Stimulated activated CD4-positive, alpha-beta T cell treated with anti-CD3 and anti-CD28 coated beads, Interleukin-4, amount 100 ng/mL, for 48 hours (primary cell): ENCODE results near the gene GRN.
"Not testable (repeated sequence)": the region's sequence is repeated elsewhere in the genome, so short reads cannot be mapped to it uniquely, and the experiment has no call there.

Source experiments
- DNase-seq, 2 donors: peaks; one replicate each; pipeline ENCODE4 v3.0.0-alpha.2; 2020; ENCODE audit warnings: low read depth in 2 of 2

GRN gene

DNA sequence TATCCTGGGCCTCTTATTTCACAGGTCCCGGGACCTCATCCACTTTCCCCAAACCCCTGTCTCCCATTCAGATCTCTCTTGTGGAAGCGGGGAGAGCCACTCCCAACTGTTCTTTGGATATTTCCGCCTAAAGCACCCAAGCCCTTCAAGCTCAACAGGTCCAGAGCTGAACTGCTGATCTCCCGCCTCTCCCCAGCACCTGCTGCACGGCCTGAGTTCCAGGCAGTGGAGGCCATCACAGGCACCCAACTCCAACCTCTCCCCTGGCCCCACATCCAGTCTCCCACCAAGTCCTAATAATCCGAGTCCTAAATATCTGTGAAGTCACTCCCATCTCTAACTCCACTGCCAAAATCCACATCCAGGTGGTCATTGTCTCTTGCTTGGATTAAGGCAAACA lies 37.8 kb downstream of the GRN start:
- DNase-seq, result no peak

- no peak for DNase-seq
Observed at GRCh38 chr17:44383363-44383762, 38.3 kb downstream of the GRN start.

GRCh38 chr17:44383861-44384260 lies 38.8 kb downstream of the GRN start:
- no peak for DNase-seq

GRCh38 chr17:44384281-44384822 lies 39.2 kb downstream of the GRN start:
- DNase-seq, result no peak

DNA sequence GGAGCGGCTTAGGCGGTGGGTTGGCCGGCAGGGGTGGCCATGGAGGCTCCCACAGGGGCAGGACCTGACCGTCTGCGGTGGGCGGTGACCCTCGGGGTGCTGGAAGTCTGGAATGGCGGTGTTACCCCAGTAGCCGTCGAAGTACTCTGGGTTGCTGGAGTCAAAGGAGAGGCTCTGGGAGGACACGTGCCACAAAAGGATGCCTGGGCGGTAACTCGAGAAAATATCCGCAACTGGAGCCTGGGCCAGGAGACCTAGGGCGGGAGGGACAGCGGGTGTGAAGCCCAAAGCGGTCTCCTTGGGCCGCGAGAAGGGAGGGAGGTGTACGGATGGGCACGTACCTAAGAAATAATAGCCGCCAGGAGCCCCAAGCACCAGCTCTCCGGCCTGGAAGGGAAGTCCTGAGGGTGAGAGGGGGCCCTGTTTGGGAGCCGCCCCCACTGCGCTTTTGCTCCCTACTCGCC lies 39.8 kb downstream of the GRN start:
- DNase-seq, result no peak

- DNase-seq, result peak; percentile 83 to 90
Observed at GRCh38 chr17:44385287-44386181, 40.4 kb downstream of the GRN start.

GRCh38 chr17:44386182-44386525 lies 41.1 kb downstream of the GRN start:
- DNase-seq, result no peak

DNA sequence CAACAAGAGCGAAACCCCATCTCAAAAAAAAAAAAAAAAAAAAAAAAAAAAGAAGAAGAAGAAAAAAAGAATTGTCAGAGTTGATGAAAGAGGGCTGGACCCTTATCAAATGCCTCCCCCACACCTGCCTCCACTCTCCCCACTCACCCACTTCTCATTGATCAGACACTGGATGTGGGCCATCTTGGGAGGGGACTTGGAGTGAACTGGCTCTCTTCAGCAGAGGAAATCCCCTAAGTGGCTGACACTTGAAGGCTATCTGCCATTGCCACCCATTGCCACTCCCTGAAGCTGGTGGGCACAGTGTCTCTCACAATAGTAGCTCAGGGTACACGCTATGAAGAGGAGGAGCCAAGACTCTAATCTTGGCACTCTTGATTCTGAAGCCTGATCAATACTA lies 42.7 kb downstream of the GRN start:
- DNase-seq, result no peak

DNA sequence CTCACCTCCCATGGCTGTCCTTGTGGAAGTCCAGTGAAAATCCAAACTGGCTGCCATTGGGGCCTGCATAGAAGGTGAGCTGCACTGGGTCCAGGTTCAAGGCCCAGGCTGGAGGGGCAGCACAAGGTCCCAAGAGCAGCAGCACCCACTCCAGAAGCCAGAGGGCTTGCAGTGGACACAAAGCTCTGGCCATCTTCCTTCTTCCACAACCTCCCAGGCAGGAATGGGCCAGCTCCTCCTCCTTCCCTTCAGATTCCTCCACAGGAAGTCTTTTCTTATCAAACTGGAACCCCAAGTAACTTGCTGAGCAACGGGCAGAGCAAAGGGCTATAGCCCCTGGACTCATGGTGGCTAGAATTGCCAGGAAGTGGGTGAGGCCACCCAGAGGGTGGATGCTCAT lies 44.2 kb downstream of the GRN start, which contains the start of gene ITGA2B:
Gene ITGA2B, minus strand, starts transcription at position 369 of the 400 bp plus-strand sequence. Its CDS starts 176 bp downstream, at position 193.
- DNase-seq, result no peak

DNA sequence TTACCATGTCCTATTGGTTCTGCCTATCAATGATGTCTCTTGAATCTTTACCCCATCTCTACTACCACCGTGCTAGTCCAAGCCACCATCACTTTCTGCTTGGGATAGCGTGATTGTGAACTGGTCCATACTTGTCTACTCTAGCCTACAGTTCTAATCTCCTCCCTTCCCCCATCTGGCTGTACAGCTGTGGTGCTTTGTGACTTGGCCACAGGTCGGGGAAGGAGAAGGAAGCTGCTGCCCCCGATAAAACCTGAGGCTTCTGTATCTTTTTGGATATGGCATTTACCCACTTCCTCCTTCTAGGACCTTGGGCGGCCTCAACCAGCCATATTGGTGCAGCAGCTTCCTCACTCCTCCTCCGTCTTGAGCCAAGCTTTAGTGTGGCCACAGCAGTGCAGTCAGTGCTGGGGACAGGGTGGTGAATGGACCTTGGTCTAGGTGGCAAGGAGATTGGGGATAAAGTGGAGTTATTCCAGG lies 44.7 kb downstream of the GRN start:
- no peak for DNase-seq

DNA sequence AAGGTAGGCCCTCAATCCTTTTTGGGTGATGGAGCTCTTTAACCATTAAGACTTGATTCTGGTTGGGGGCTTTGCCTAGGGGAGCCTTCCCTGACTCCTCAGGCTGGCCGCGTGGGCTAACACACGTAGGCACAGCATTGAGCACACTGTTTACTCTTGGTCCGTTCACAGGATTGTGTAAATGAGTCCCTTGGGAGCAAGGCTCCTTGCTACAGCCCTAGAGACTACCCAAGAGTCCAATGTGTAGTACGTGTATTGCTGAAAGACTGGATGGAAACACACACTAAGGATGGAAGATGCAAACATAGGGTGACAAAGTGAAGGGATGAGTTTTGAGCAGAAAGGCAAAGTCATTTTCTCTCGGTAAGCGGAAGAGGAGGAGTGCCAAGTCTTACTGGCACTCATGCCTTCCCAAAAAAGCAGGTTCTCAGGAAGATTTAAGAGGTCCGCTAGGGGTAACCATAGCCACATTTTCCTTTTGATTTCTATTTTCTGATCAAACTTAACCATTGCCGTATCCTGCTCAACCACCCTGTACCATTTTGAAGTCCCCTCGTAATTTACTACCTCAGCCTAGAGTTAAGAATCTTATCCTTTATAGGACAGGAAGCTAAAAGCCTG lies 45.3 kb downstream of the GRN start:
- DNase-seq, result no peak

DNA sequence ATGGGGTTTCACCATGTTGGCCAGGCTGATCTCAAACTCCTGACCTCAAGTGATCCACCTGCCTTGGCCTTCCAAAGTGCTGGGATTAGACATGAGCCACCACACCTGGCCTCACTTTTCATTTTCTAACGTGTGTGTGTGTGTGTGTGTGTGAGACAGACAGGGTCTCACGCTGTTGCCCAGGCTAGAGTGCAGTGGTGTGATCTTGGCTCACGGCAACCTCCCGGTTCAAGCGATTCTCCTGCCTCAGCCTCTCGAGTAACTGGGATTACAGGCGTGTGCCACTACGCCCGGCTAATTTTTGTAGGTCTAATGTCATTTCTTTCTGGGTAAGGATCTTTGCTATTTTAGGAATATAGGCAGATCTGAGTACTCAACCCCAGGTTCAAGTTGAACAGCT lies 49.0 kb downstream of the GRN start:
- not testable (repeated sequence) for DNase-seq

GRCh38 chr17:44394833-44395232 lies 49.7 kb downstream of the GRN start:
- no peak for DNase-seq

DNA sequence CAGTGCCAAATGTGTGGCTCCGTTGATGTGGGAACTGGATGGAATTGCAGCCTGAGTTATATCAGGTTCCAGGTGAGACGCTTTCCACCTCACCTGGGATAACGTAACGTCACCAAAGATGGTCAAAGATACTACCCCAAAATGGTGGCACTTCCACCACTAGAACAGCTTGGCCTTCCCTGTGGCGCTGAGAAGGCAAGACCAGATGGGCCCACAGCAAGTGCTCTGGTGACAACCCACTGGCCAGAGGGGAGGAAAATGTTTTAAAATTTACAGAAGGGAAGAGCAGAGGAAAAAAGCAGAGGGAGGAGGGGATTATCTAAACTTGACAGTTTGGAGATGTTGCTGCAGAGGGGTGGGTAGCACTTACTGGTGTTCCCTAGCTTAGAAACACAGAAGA lies 51.8 kb downstream of the GRN start:
- DNase-seq, result no peak

DNA sequence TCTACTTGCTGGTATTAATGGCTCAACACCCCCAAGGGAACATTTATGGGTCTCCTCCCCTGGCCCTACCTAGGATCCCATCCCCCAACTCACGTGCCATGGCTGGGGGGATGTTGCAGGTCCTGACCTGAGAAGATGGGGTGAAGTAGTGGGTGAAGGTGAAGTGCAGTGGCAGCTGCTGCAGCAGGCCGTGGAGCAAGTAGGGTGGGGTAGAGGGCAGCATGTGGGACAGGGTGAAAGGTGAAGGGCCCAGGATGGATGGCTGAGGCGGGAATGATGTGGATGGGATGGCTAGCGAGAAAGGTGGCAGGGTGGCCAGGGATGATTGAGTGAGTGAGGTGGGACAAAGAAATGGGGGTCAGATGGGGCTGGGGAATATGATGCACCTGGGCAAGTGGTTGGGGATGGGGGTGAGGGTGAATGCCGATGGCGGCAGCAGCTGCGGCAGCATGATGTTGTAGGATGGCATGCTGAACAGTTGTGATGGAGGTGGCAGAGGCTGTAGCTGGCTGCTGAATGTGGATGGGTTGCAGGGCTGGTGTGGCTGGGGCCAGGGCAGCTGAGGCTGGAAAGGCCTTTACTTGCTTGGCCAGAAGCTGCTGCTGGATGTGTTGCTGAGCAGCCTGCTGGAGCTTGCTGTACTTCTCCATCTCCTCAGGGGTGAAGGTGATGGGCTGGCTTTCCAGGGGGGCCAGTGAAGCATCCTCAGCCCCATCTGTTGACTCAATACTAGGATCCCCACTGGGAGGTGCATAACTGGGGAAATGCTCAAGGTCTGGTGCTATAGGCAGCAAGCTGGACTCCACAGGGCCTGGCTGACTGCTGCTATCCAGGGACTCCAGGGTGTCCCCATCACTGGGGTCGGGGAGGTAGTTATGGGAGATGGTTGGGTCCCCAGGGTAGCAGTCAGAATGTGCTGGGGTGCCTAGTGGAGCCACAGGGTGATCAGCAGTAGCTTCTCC lies 52.7 kb downstream of the GRN start:
- DNase-seq, result no peak

- no peak for DNase-seq
Observed at GRCh38 chr17:44398692-44399691, 53.9 kb downstream of the GRN start.

DNA sequence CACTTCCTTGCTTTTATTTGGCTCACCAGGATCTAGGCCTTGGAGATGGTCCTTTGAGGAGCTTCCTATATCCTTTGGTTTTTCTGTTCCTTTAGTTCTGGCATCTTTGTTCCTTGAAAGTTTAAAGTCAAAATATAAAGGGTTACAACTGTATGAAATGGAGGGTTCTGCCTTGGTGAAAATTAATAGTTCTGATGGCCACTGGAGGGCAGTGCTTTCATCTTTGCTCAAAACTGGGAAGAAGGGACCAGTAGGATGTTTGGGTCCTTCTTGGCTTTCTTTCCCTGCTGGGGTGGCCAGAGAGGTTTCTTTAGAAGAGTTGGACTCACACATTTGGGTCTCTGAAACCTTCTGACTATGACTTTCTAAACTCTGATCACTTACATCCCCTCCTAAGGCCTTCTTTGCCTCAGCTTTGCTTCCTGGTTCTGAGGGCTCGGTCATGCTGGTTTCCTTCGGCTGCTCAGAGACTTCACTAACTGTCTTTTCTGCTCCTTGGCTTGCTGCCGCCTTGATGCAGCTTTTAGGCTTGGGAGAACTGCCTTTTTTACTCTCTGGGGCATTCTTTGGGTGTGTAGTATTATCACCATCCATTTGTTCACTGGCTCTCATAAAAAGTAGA lies 55.2 kb downstream of the GRN start:
- DNase-seq, result no peak
